LNCaP clone FGC (cell line): ENCODE measurements around the gene ESR2.
A peak's percentile ranks its signal among the peaks of the same experiment; 100 is the strongest.
"Not testable (repeated sequence)": the region's sequence is repeated elsewhere in the genome, so short reads cannot be mapped to it uniquely, and the experiment has no call there.

Experiments used
- DNase-seq: peaks from one replicate; pipeline ENCODE4 v3.0.0-alpha.2; 2011; ENCODE audit warnings: low read depth
- H3K4me3 ChIP-seq: 2 replicates; pipeline ENCODE4 v1.5.1; 2011; ENCODE audit warnings: mild to moderate bottlenecking, low read depth, low read length, control low read depth
- CTCF ChIP-seq: IDR thresholded peaks from 2 replicates; pipeline ENCODE4 v1.5.1; 2012; ENCODE audit warnings: mild to moderate bottlenecking; ENCODE audit not compliant: control insufficient read depth, insufficient read depth; ENCODE audit errors: extremely low read depth

Gene ESR2

DNA sequence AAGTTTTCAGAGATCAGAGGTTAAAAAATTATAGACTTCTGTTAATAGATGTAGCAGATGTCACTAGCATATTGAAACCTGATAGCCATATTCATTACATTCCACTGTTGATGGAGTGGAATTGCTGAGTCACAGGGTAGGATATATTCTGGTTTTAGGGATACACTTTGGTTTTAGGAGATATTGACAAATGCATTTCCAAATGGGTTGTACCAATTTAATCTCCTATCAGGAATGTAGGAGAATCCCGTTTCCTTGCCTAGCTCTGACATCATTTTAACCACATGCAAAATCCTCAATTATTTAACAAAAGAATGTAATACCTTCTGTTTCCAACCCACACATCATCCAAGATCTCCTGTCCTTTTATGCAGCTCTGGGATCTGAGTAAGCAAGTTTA lies 30.7 kb upstream of the ESR2 start:
- H3K4me3 ChIP-seq, result no peak overlapping the region
- TF ChIP-seq CTCF, result no peak
- no peak for DNase-seq

- no peak overlapping the region for H3K4me3 ChIP-seq
- no peak for TF ChIP-seq CTCF
- no peak for DNase-seq
Measured at GRCh38 chr14:64324461-64324860, 30.3 kb upstream of the ESR2 start.

DNA sequence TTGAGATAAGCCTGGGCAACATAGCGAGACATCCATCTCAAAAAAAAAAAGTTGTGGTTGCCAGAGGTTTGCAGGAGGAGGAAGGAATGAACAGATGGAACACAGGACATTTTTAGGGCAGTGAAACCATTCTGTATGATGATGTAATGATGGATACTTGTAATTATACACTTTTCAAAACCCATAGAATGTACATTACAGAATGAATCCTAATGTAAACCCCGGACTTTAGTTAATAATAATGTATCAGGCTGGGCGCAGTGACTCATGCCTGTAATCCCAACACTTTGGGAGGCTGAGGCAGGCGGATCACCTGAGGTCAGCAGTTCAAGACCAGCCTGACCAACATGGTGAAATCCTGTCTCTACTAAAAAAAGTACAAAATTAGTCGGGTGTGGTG lies 26.2 kb upstream of the ESR2 start:
- H3K4me3 ChIP-seq, DNase-seq: not testable (repeated sequence)

DNA sequence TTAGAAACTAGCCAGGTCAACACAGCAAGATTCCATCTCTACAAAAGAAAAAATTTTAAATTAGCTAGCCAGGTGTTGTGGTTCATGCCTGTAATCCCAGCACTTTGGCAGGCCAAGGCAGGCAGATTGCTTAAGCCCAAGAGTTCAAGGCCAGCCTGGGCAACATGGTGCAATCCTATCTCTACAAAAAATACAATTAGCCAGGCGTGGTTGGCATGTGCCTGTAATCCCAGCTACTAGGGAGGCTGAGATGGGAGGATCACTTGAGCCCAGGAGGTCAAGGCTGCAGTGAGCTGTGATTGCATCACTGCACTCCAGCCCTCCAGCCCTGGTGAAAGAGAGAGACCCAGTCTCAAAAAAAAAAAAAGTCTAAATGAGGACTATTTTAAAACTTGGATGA lies 24.5 kb upstream of the ESR2 start:
- not testable (repeated sequence) for H3K4me3 ChIP-seq, DNase-seq

DNA sequence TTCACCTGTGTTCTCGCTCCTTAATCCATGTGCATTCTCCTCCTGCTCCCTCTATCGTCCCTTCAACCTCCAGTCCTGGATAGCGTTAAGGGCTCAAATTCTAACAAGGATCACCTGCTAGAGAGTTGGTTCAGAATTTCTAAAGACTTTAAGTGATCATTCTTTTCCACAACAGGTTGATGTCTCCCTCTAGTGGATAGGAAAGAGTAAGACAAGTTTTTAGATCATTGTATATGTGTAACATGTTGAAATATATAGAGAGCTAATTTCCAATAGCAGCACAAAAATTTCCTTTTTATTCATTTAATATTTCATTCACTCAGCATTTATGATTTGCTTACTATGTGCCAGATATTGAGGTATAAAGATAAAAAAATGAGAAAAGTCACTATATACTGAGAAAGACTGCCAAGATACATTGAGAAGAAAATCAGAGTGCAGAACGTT lies 9.3 kb upstream of the ESR2 start:
- TF ChIP-seq CTCF, result peak; percentile 58
- no peak overlapping the region for H3K4me3 ChIP-seq
- DNase-seq, result peak; percentile 69

GRCh38 chr14:64298773-64299172 lies 4.6 kb upstream of the ESR2 start:
- DNase-seq, result no peak
- no peak overlapping the region for H3K4me3 ChIP-seq
- no peak for TF ChIP-seq CTCF

- no peak for TF ChIP-seq CTCF
- DNase-seq, result no peak
- H3K4me3 ChIP-seq, result no peak overlapping the region
Measured at GRCh38 chr14:64296561-64296960, 2.4 kb upstream of the ESR2 start.

- DNase-seq, result no peak
- TF ChIP-seq CTCF, result peak; percentile 89
- H3K4me3 ChIP-seq, result peak overlapping the region; percentile 23
Measured at GRCh38 chr14:64294672-64295413, 672 bp upstream of the ESR2 start.
